A549 (cell line): ENCODE measurements around the gene TTLL9. TPM values are rescaled to one million over a fixed set of nuclear protein-coding genes. Genes with fewer than 3 reads are reported as not detected.

ENCODE experiments used
- ATAC-seq, 2 experiments: fragments of 200-7000 bp in 1 of 2; fragments of >200 bp in 1 of 2; cut with Nextera tagmentation in 1 of 2; cut with Tn5 transposase in 1 of 2; 3 replicates each; pipeline versions ENCODE4 v1.8.0 to v1.9.1; 2018 to 2020; ENCODE audit warnings: mild to moderate bottlenecking in 1 of 2, moderate library complexity in 1 of 2
- CTCF ChIA-PET: fragments of 300-600 bp; sonication (Branson Sonifier 250); formaldehyde crosslinking; extraction: SDS; loops from one replicate; lab custom pipeline; 2021; ENCODE audit warnings: antibody characterized with exemption, inconsistent platforms; lab: Yijun Ruan, JAX
- POLR2A ChIA-PET: fragments of 350-600 bp; formaldehyde crosslinking; extraction: SDS; loops from one replicate; lab custom pipeline; 2021; ENCODE audit warnings: antibody characterized with exemption, inconsistent platforms; lab: Yijun Ruan, JAX
- DNase-seq, 2 experiments: peaks; one replicate each; pipeline versions ENCODE4 v3.0.0 to v3.0.0-alpha.2; 2011 to 2016; ENCODE audit warnings: low read depth in 1 of 2, low spot score in 1 of 2
- FAIRE-seq: peaks from 2 replicates; lab custom pipeline; 2011; peaks lifted over from hg19 to GRCh38; lab: Jason Lieb, UNC
- H3K27ac ChIP-seq, 2 experiments: fragments of >200 bp; sonication (Bioruptor Twin); formaldehyde crosslinking; 3 replicates each; pipeline ENCODE4 v1.5.1; 2016 to 2017
- H3K4me1 ChIP-seq: fragments of >200 bp; sonication (Bioruptor Twin); formaldehyde crosslinking; 3 replicates; pipeline ENCODE4 v1.6.1; 2016
- H3K4me2 ChIP-seq: fragments of >200 bp; sonication (Bioruptor Twin); formaldehyde crosslinking; 3 replicates; pipeline ENCODE4 v1.6.1; 2016
- H3K4me3 ChIP-seq: fragments of >200 bp; sonication (Bioruptor Twin); formaldehyde crosslinking; 3 replicates; pipeline ENCODE4 v1.5.1; 2016
- H3K9me3 ChIP-seq: fragments of >200 bp; sonication (Bioruptor Twin); formaldehyde crosslinking; 3 replicates; pipeline ENCODE4 v1.6.1; 2016
- ATOH8 ChIP-seq: fragments of 250-450 bp; sonication (Bioruptor Pico); IDR thresholded peaks from 2 replicates; pipeline ENCODE4 v1.5.0; 2020; ENCODE audit warnings: low read depth, mild to moderate bottlenecking, moderate library complexity
- BCL3 ChIP-seq: fragments of >200 bp; sonication (Bioruptor Twin); formaldehyde crosslinking; IDR thresholded peaks from 3 replicates; pipeline ENCODE4 v1.6.1; 2016
- CHD4 ChIP-seq: fragments of 200-600 bp; sonication (generic); IDR thresholded peaks from 2 replicates; pipeline ENCODE4 v1.6.1; 2016; ENCODE audit warnings: antibody characterized with exemption, mild to moderate bottlenecking, borderline replicate concordance
- EHMT2 ChIP-seq: fragments of 200-600 bp; sonication (generic); IDR thresholded peaks from 2 replicates; pipeline ENCODE4 v1.6.1; 2016; ENCODE audit warnings: antibody characterized with exemption, low read depth, mild to moderate bottlenecking, moderate library complexity
- FOSB ChIP-seq: fragments of 250-450 bp; sonication (Bioruptor Pico); IDR thresholded peaks from 2 replicates; pipeline ENCODE4 v1.5.0; 2020; ENCODE audit warnings: mild to moderate bottlenecking, moderate library complexity
- FOSL2 ChIP-seq, 2 experiments: fragments of 450-650 bp in 1 of 2; fragments of >200 bp in 1 of 2; sonication (Bioruptor Twin) in 1 of 2; formaldehyde crosslinking; IDR thresholded peaks; 2 replicates each; pipeline versions ENCODE4 v1.5.0 to v1.6.1; 2016 to 2020; ENCODE audit warnings: mild to moderate bottlenecking in 1 of 2, moderate library complexity in 1 of 2
- FOXS1 ChIP-seq: fragments of 250-450 bp; sonication (Bioruptor Pico); IDR thresholded peaks from 2 replicates; pipeline ENCODE4 v1.5.0; 2020; ENCODE audit warnings: mild to moderate bottlenecking, moderate library complexity
- GATA3 ChIP-seq: IDR thresholded peaks from 2 replicates; pipeline ENCODE4 v1.6.1; 2012; ENCODE audit warnings: borderline replicate concordance
- HEYL ChIP-seq: fragments of 250-450 bp; sonication (Bioruptor Pico); IDR thresholded peaks from 2 replicates; pipeline ENCODE4 v1.8.0; 2021; ENCODE audit warnings: mild to moderate bottlenecking, moderate library complexity
- JUN ChIP-seq, 2 experiments: fragments of >200 bp; sonication (Bioruptor Twin); formaldehyde crosslinking; IDR thresholded peaks; 2 replicates in 1 of 2; 3 replicates in 1 of 2; pipeline ENCODE4 v1.6.1; 2016 to 2017
- KDM5A ChIP-seq: fragments of 200-600 bp; sonication (generic); IDR thresholded peaks from 2 replicates; pipeline ENCODE4 v1.6.1; 2016; ENCODE audit warnings: antibody characterized with exemption, mild to moderate bottlenecking
- MAFK ChIP-seq: fragments of 450-650 bp; IDR thresholded peaks from 2 replicates; pipeline ENCODE4 v1.6.1; 2014; ENCODE audit not compliant: partially characterized antibody
- MAX ChIP-seq: IDR thresholded peaks from 2 replicates; pipeline ENCODE4 v1.6.1; 2012
- NPAS2 ChIP-seq: fragments of 250-450 bp; sonication (Bioruptor Pico); IDR thresholded peaks from 2 replicates; pipeline ENCODE4 v1.8.0; 2022; ENCODE audit warnings: mild to moderate bottlenecking, moderate library complexity, borderline replicate concordance
- PBX3 ChIP-seq: IDR thresholded peaks from 2 replicates; pipeline ENCODE4 v1.6.1; 2012
- POLR2A ChIP-seq: IDR thresholded peaks from 2 replicates; pipeline ENCODE4 v1.6.1; 2012; ENCODE audit warnings: mild to moderate bottlenecking, low read length
- POLR2AphosphoS2 ChIP-seq: conservative IDR thresholded peaks from 2 replicates; pipeline ENCODE4 v1.6.1; 2012; ENCODE audit warnings: low read length, improper control_type of control experiment, inconsistent platforms
- RAD21 ChIP-seq, 2 experiments: fragments of >200 bp in 1 of 2; sonication (Bioruptor Twin) in 1 of 2; formaldehyde crosslinking in 1 of 2; IDR thresholded peaks in 1 of 2; conservative IDR thresholded peaks in 1 of 2; 2 replicates in 1 of 2; 3 replicates in 1 of 2; pipeline ENCODE4 v1.6.1; 2012 to 2018; ENCODE audit warnings: inconsistent platforms in 1 of 2
- RCOR1 ChIP-seq: fragments of 150-350 bp; IDR thresholded peaks from 2 replicates; pipeline ENCODE4 v1.6.1; 2014; ENCODE audit warnings: antibody characterized with exemption, low read length, low read depth
- RNF2 ChIP-seq: fragments of 200-600 bp; sonication (generic); IDR thresholded peaks from 2 replicates; pipeline ENCODE4 v1.6.1; 2016; ENCODE audit warnings: low read depth, mild to moderate bottlenecking, antibody characterized with exemption, moderate library complexity, borderline replicate concordance
- SREBF2 ChIP-seq: fragments of 450-650 bp; IDR thresholded peaks from 2 replicates; pipeline ENCODE4 v1.6.1; 2014; ENCODE audit warnings: mild to moderate bottlenecking, moderate library complexity
- ZC3H11A ChIP-seq: fragments of 450-650 bp; IDR thresholded peaks from 2 replicates; pipeline ENCODE4 v1.6.1; 2014; ENCODE audit warnings: antibody characterized with exemption, mild to moderate bottlenecking
- ZFP36 ChIP-seq: fragments of 450-650 bp; IDR thresholded peaks from 2 replicates; pipeline ENCODE4 v1.6.1; 2014; ENCODE audit warnings: borderline replicate concordance; ENCODE audit not compliant: partially characterized antibody
- WGBS: methylation state at CpG from one replicate; pipeline ENCODE4 v1.1.6; 2017; ENCODE audit errors: missing lambda C conversion rate; 5-methylcytosine and 5-hydroxymethylcytosine counted together
- polyA plus RNA-seq, 4 experiments: library from polyadenylated mRNA; depleted of rRNA in 3 of 4; stranded (reverse); fragments of >200 nt; fragmentation: RNase III in 1 of 4; extraction: RNeasy Plus Mini Kit Qiagen cat#74134 plus additional on column Dnase treatment in 1 of 4; gene quantifications; 2 replicates in 3 of 4; 3 replicates in 1 of 4; pipeline ENCODE4 v1.2.3, GENCODE V29; 2011 to 2017

Gene TTLL9
- polyA plus RNA-seq, 2 of the 4 experiments (the other 2 are of a cell fraction) = 0.06 to 0.15 TPM

- Histone ChIP-seq H3K4me1 (peaks cover 3% of the 10 kb centered on the region; the same call in 1 of the 3 replicates), H3K4me3 (no peak overlapping the region), H3K27ac (no peak overlapping the region), H3K4me2 (no peak overlapping the region), H3K9me3 (no peaks in the 10 kb centered on the region)
- TF ChIP-seq PBX3 (no peak), ZFP36 (peak; percentile 75)
- DNase-seq (no peak), ATAC-seq (no peak), FAIRE-seq (no peak)
- ChIA-PET POLR2A (no interaction called here), CTCF (interaction anchor here (1.0 kb wide), 1 partner anchor 128 kb away, joined by 4 read pairs; no protein-coding TSS in a partner anchor)
- WGBS = 46% methylated on average over 2 of the region's 2 CpGs
Observed at GRCh38 chr20:31981784-31982183, 111.3 kb downstream of the TTLL9 start.

GRCh38 chr20:31984981-31985471 is 114.6 kb downstream of the TTLL9 start:
- CTCF ChIA-PET = interaction anchor here (1.1 to 3.2 kb wide), 5 partner anchors 9 to 162 kb away, joined by 3 to 10 read pairs (median 3); partner anchors contain the start of gene PDRG1
- no peak for FAIRE-seq
- ATAC-seq = no peak; a peak in 1 of 6 replicates
- no peaks in the 10 kb centered on the region for H3K9me3 ChIP-seq
- no peak for TF ChIP-seq POLR2AphosphoS2
- TF ChIP-seq CHD4 = no peak
- TF ChIP-seq FOSB = no peak
- no peak for TF ChIP-seq FOXS1 (CRISPR knock-in tag)
- no peak for TF ChIP-seq KDM5A
- no peak for TF ChIP-seq RNF2
- no peak for TF ChIP-seq RCOR1
- no peak for TF ChIP-seq NPAS2
- no peak for TF ChIP-seq GATA3
- TF ChIP-seq ATOH8 (CRISPR knock-in tag) = no peak
- no peak for TF ChIP-seq POLR2A
- no peak for TF ChIP-seq BCL3
- TF ChIP-seq EHMT2 = no peak
- no peak for TF ChIP-seq ZC3H11A
- no peak for TF ChIP-seq MAX
- no peak for TF ChIP-seq RAD21 (conservative IDR thresholded peaks at IDR 0.05 in 1 of 2, IDR thresholded peaks at IDR 0.05 in 1 of 2)
- no peak for TF ChIP-seq JUN (IDR thresholded peaks at IDR 0.05)
- no peak for TF ChIP-seq HEYL (CRISPR knock-in tag)
- TF ChIP-seq SREBF2 = no peak
- no peak for DNase-seq
- 27% methylated on average over 6 of the region's 6 CpGs for WGBS
- POLR2A ChIA-PET = no interaction called here
- H3K4me3 ChIP-seq = no peak overlapping the region
- peak overlapping the region in 1 of 2 experiments; percentile 41; a peak in 1 of 6 replicates for H3K27ac ChIP-seq
- H3K4me2 ChIP-seq = peak overlapping the region; percentile 7; the same call in 1 of the 3 replicates
- peaks cover 22% of the 10 kb centered on the region for H3K4me1 ChIP-seq

GRCh38 chr20:31987744-31988143 is 117.3 kb downstream of the TTLL9 start:
- WGBS = 18% methylated on average over 1 of the region's 1 CpG
- Histone ChIP-seq H3K4me3 (peak overlapping the region; percentile 31), H3K9me3 (no peaks in the 10 kb centered on the region), H3K4me2 (peak overlapping the region; percentile 68), H3K4me1 (peaks cover 22% of the 10 kb centered on the region), H3K27ac (peak overlapping the region; percentile 67 to 82)
- DNase-seq (peak; percentile 36 to 82), FAIRE-seq (peak; percentile 76), ATAC-seq (peak; percentile 76 to 84)
- POLR2A ChIA-PET = no interaction called here
- TF ChIP-seq MAFK (peak; percentile 27), FOSL2 (IDR thresholded peaks at IDR 0.05) (no peak), FOSL2 (CRISPR knock-in tag; IDR thresholded peaks at IDR 0.05) (peak; percentile 64), MAX (no peak), JUN (IDR thresholded peaks at IDR 0.05) (0 out of 5 replicates have a peak, but pooled peaks of 1 of the 2 experiments have one; percentile 21)
- CTCF ChIA-PET = interaction anchor here (0.9 to 1.7 kb wide), 4 partner anchors 15 to 165 kb away, joined by 3 to 6 read pairs (median 4); no protein-coding TSS in a partner anchor
